CD4-positive, alpha-beta T cell (primary cell): ENCODE data around the gene DCTN1. TPM values are rescaled to one million over a fixed set of nuclear protein-coding genes. Genes with fewer than 3 reads are reported as not detected.

ENCODE experiments used
- ATAC-seq: fragments of 200-7000 bp; cut with Tn5 transposase; one replicate; pipeline ENCODE4 v1.10.0; 2022; ENCODE audit warnings: mild to moderate bottlenecking; ENCODE audit not compliant: poor library complexity
- CTCF ChIA-PET: fragments of 350-600 bp; sonication (Branson Sonifier 250); formaldehyde crosslinking; loops from one replicate; lab custom pipeline; 2021; ENCODE audit warnings: antibody characterized with exemption, inconsistent platforms; lab: Charles Lee
- POLR2A ChIA-PET: fragments of 350-600 bp; sonication (Branson Sonifier 250); formaldehyde crosslinking; loops from one replicate; lab custom pipeline; 2021; ENCODE audit warnings: antibody characterized with exemption, inconsistent platforms; lab: Charles Lee
- DNase-seq, 14 experiments: peaks; one replicate each; pipeline ENCODE4 v3.0.0-alpha.2; 2013 to 2020; ENCODE audit warnings: mixed read lengths in 2 of 14
- H3K27ac ChIP-seq, 2 donors: one replicate each; pipeline versions ENCODE4 v1.5.1 to v1.7.0; 2013; ENCODE audit warnings: low read length in 2 of 2, low read depth in 1 of 2, mild to moderate bottlenecking in 1 of 2
- H3K27me3 ChIP-seq, 2 experiments: 1 replicate in 1 of 2; 2 replicates in 1 of 2; pipeline versions ENCODE4 v1.6.1 to v1.7.0; 2013; ENCODE audit warnings: low read length in 2 of 2, control low read depth in 1 of 2, mild to moderate bottlenecking in 1 of 2, moderate library complexity in 1 of 2; ENCODE audit not compliant: insufficient read depth in 2 of 2, control insufficient read depth in 1 of 2
- H3K36me3 ChIP-seq: one replicate; pipeline ENCODE4 v1.6.1; 2013; ENCODE audit warnings: low read length, control low read depth; ENCODE audit not compliant: insufficient read depth
- H3K4me1 ChIP-seq: one replicate; pipeline ENCODE4 v1.6.1; 2013; ENCODE audit warnings: low read length, control low read depth; ENCODE audit not compliant: insufficient read depth
- H3K4me3 ChIP-seq: one replicate; pipeline ENCODE4 v1.5.1; 2013; ENCODE audit warnings: mild to moderate bottlenecking, low read length, moderate library complexity
- H3K9me3 ChIP-seq, 2 experiments: 1 replicate in 1 of 2; 2 replicates in 1 of 2; pipeline versions ENCODE4 v1.6.1 to v1.7.0; 2013; ENCODE audit warnings: low read length in 2 of 2, mild to moderate bottlenecking in 2 of 2, control low read depth in 1 of 2, moderate library complexity in 1 of 2; ENCODE audit not compliant: control insufficient read depth in 1 of 2, insufficient read depth in 1 of 2
- H3K27ac Mint-ChIP-seq: one replicate; pipeline ENCODE4 v1.8.0; 2020; ENCODE audit warnings: mixed read lengths
- H3K27me3 Mint-ChIP-seq: one replicate; pipeline ENCODE4 v1.8.0; 2021; ENCODE audit warnings: mixed read lengths
- H3K36me3 Mint-ChIP-seq: one replicate; pipeline ENCODE4 v1.8.0; 2021; ENCODE audit warnings: low read depth, mixed read lengths
- H3K4me1 Mint-ChIP-seq: one replicate; pipeline ENCODE4 v1.8.0; 2021; ENCODE audit warnings: low read depth, mixed read lengths
- H3K4me3 Mint-ChIP-seq: one replicate; pipeline ENCODE4 v1.8.0; 2020; ENCODE audit warnings: mild to moderate bottlenecking, mixed read lengths
- H3K9me3 Mint-ChIP-seq: one replicate; pipeline ENCODE4 v1.8.0; 2020; ENCODE audit warnings: mixed read lengths
- intact Hi-C, 2 experiments: fragments of 100-400 bp; cut with DNase I in 1 of 2; cut with micrococcal nuclease in 1 of 2; formaldehyde crosslinking; loops; one replicate each; pipeline versions ENCODE4 v1.15.1 to v1.9.0; 2023 to 2025; cut with DNase I, micrococcal nuclease
- total RNA-seq, 174 experiments: library from RNA in 2 of 174; stranded (reverse) in 2 of 174; gene quantifications; one replicate each; pipeline ENCODE4 v1.2.3 and lab custom pipeline; 2021 to 2026
- TF ChIP-seq, protein P1 (sequence below): fragments of 200-600 bp; IDR thresholded peaks from one replicate; pipeline ENCODE4 v1.8.0; 2022; ENCODE audit warnings: antibody characterized with exemption, mild to moderate bottlenecking

Gene DCTN1
- total RNA-seq, 2 experiments from 2014 or later: 51.4 to 60.7 TPM

DNA sequence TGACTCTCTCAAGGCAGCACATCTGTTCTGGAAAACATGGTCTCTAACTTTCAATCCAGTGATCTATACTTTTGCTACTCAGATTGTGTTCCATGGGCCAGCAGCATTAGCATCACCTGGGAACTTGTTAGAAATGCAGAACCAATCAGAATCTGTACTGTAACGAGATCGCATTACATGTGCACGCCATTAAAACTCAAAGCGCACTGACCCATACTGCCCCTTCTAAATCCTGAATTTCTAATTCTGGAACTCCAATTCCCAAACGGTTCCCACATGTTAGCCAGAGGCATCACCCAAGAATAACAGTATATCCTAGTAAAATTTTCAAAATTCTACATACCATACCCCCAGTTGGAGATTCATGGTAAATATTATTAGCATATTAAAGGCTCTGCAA, 10.5 kb upstream of the DCTN1 start:
- Mint-ChIP-seq H3K4me1 (peaks cover 9% of the 10 kb centered on the region), H3K9me3 (no peaks in the 10 kb centered on the region), H3K27me3 (no peaks in the 10 kb centered on the region), H3K36me3 (peaks cover 4% of the 10 kb centered on the region), H3K27ac (no peak overlapping the region), H3K4me3 (no peak overlapping the region)
- ChIA-PET POLR2A (interaction anchor here (0.9 to 2.7 kb wide), 10 partner anchors 25 to 212 kb away, joined by 3 to 17 read pairs (median 8); partner anchors contain the start of genes AUP1, C2orf81, CCDC142 and HTRA2), CTCF (interaction anchor here (1.3 to 1.9 kb wide), 5 partner anchors 41 to 270 kb away, joined by 4 to 8 read pairs (median 6); partner anchors contain the start of genes INO80B and MRPL53)
- peaks cover 0 to 5% of the 10 kb centered on the region in 2 experiments for H3K27me3 ChIP-seq
- H3K9me3 ChIP-seq: no peaks in the 10 kb centered on the region
- H3K4me1 ChIP-seq: peaks cover 34% of the 10 kb centered on the region
- TF ChIP-seq, protein P1, sequence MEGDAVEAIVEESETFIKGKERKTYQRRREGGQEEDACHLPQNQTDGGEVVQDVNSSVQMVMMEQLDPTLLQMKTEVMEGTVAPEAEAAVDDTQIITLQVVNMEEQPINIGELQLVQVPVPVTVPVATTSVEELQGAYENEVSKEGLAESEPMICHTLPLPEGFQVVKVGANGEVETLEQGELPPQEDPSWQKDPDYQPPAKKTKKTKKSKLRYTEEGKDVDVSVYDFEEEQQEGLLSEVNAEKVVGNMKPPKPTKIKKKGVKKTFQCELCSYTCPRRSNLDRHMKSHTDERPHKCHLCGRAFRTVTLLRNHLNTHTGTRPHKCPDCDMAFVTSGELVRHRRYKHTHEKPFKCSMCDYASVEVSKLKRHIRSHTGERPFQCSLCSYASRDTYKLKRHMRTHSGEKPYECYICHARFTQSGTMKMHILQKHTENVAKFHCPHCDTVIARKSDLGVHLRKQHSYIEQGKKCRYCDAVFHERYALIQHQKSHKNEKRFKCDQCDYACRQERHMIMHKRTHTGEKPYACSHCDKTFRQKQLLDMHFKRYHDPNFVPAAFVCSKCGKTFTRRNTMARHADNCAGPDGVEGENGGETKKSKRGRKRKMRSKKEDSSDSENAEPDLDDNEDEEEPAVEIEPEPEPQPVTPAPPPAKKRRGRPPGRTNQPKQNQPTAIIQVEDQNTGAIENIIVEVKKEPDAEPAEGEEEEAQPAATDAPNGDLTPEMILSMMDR: no peak
- no peak for ATAC-seq
- peak overlapping the region; percentile 72 for H3K4me3 ChIP-seq
- intact Hi-C loops: loop anchor here (5.0 to 10.0 kb wide), 7 partner anchors 82 to 653 kb away; partner anchors contain the start of genes STAMBP (in 2 of the 2), MOB1A (in 1 of the 2), MRPL53 (in 1 of the 2) and SEMA4F (in 1 of the 2)
- DNase-seq: no peak
- H3K27ac ChIP-seq: no peak overlapping the region
- H3K36me3 ChIP-seq: no peaks in the 10 kb centered on the region

DNA sequence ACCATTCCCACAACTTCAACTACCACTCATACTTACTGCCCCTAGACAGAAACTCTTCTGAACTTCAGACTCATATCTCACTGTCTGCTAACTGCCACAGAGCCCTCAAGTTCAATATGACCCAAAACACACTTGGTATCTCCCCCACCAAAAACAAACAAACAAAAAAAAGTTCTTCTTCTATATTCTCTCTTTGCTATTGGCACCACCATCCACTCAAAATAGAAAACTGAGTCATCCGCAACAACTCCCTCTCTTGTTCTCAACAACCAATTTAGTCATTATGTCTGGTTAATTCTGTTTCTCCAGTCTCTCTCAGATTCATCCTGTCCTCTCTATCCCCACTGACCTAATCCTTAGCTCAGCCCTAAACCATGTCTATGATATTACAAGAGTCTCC, 7.2 kb upstream of the DCTN1 start:
- TF ChIP-seq, protein P1: no peak
- H3K27ac Mint-ChIP-seq: no peak overlapping the region
- intact Hi-C loops: no loop called here
- Histone ChIP-seq H3K36me3 (peaks cover 8% of the 10 kb centered on the region), H3K4me1 (peaks cover 36% of the 10 kb centered on the region), H3K4me3 (no peak overlapping the region), H3K27me3 (no peaks in the 10 kb centered on the region), H3K27ac (no peak overlapping the region), H3K9me3 (no peaks in the 10 kb centered on the region)
- H3K36me3 Mint-ChIP-seq: peaks cover 4% of the 10 kb centered on the region
- ATAC-seq: no peak
- no peak for DNase-seq
- ChIA-PET CTCF (no interaction called here), POLR2A (no interaction called here)
- no peak overlapping the region for H3K4me3 Mint-ChIP-seq
- H3K9me3 Mint-ChIP-seq: no peaks in the 10 kb centered on the region
- H3K27me3 Mint-ChIP-seq: no peaks in the 10 kb centered on the region
- peaks cover 16% of the 10 kb centered on the region for H3K4me1 Mint-ChIP-seq

DNA sequence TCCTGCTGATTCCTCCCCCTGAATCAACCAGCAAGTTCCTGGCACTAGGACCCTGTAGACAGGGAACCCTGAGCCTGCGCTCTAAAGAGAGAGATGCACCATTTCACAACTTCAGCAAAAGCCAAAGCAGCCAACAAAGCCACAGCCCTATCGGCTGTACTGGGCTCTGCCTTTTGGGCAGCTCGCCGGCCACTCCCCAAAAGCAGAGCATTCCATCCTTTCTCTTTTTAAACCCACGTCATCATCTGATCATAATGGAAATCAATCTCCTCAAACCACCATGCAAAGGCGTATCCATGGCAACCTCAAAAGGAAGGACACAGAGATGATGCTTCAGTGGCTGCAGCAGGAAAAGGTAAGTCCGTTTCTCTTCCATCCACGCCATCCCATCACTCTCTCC, 5.3 kb upstream of the DCTN1 start:
- H3K4me1 ChIP-seq: peaks cover 36% of the 10 kb centered on the region
- intact Hi-C loops: no loop called here

More for the DNA sequence above, 5.3 kb upstream of the DCTN1 start:
- no peak overlapping the region for H3K27ac Mint-ChIP-seq
- no peaks in the 10 kb centered on the region for H3K27me3 ChIP-seq
- DNase-seq (no peak), ATAC-seq (no peak)
- no peak overlapping the region for H3K4me3 Mint-ChIP-seq
- H3K36me3 Mint-ChIP-seq: peaks cover 8% of the 10 kb centered on the region
- H3K27me3 Mint-ChIP-seq: no peaks in the 10 kb centered on the region
- TF ChIP-seq, protein P1: no peak
- H3K27ac ChIP-seq: no peak overlapping the region
- CTCF ChIA-PET: no interaction called here
- POLR2A ChIA-PET: no interaction called here
- H3K36me3 ChIP-seq: peaks cover 8% of the 10 kb centered on the region
- no peak overlapping the region for H3K4me3 ChIP-seq
- peaks cover 27% of the 10 kb centered on the region for H3K4me1 Mint-ChIP-seq
- H3K9me3 ChIP-seq: no peaks in the 10 kb centered on the region
- no peaks in the 10 kb centered on the region for H3K9me3 Mint-ChIP-seq
